Testis (tissue), 2 donors: Measurements from ENCODE around the gene USH1G.

Experiments
- CTCF ChIP-seq, 3 experiments: fragments of 450-650 bp in 2 of 3; fragments of 200-600 bp in 1 of 3; sonication (generic) in 1 of 3; IDR thresholded peaks; one replicate each; pipeline ENCODE4 v1.5.1; 2016 to 2019; ENCODE audit warnings: antibody characterized with exemption in 3 of 3, mild to moderate bottlenecking in 2 of 3, moderate library complexity in 1 of 3
- POLR2A ChIP-seq: fragments of 450-650 bp; IDR thresholded peaks from one replicate; pipeline ENCODE4 v1.6.1; 2017; ENCODE audit warnings: antibody characterized with exemption, mild to moderate bottlenecking, moderate library complexity

DNA sequence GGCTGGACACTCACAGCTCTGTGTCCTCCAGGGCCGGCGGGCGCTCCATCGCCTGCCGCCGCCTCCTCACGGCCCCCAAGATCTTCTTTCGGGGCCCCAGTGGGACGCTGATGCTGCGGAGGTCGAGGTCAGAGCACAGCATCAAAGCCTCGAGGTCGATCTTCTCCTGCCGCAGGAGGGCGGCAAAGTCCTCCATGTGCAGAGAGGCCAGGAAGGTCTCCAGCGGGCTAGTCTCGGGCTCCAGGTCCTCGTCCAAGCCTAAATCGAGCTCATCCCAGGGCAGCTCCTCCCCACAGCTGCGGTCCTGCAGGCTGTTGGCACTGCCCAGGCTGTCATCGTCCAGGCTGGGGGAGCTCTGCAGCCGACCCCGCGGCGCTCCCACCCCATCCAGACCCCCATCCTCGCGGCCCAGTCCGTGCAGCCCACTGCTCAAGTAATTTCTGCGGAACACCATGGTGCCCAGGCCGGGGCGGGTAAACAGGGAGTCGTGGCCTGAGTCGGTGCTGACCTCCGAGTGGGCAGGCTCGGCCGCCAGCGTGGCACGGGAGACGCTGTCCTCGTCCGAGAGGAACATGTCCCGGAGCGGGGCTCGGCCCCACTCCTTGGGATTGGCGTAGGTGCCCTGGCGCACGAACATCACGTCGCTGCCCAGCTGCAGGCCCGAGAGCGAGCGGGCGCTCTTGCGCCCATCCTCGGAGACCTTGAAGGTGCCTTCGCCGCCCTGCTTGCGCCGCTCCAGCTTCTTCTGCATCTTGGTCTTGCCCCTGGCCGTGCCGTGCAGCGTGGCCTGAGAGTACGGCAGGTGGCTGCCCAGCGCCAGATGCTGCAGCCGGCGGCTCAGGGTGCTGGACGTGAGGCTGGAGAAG, 3.4 kb downstream of the USH1G start:
- TF ChIP-seq CTCF (IDR thresholded peaks at IDR 0.05) (no peak), POLR2A (no peak)
